Psoas muscle (tissue), 8 donors: ENCODE data around the gene BCL11A. TPM values are rescaled to one million over a fixed set of nuclear protein-coding genes. Genes with fewer than 3 reads are reported as not detected.

Experiments used
- ATAC-seq, 4 donors: fragments of 200-7000 bp; cut with Tn5 transposase; one replicate each; pipeline ENCODE4 v1.9.1; 2020; ENCODE audit warnings: moderate library complexity in 3 of 4, mild to moderate bottlenecking in 2 of 4
- DNase-seq, 2 donors: peaks; one replicate each; pipeline ENCODE4 v3.0.0-alpha.2; 2020
- H3K27ac ChIP-seq: fragments of 200-600 bp; one replicate; pipeline ENCODE4 v1.8.0; 2022
- H3K27me3 ChIP-seq, 3 donors: fragments of 200-600 bp in 1 of 3; one replicate each; pipeline versions ENCODE4 v1.6.1 to v1.8.0; 2013 to 2022; ENCODE audit warnings: low read length in 2 of 3, mild to moderate bottlenecking in 2 of 3, moderate library complexity in 1 of 3; ENCODE audit not compliant: insufficient read depth in 3 of 3
- H3K36me3 ChIP-seq, 2 donors: fragments of 200-600 bp in 1 of 2; one replicate each; pipeline versions ENCODE4 v1.6.1 to v1.8.0; 2013 to 2022; ENCODE audit warnings: low read depth in 1 of 2, mild to moderate bottlenecking in 1 of 2, moderate library complexity in 1 of 2; ENCODE audit not compliant: insufficient read depth in 1 of 2
- H3K4me1 ChIP-seq: fragments of 200-600 bp; one replicate; pipeline ENCODE4 v1.8.0; 2022
- H3K4me3 ChIP-seq: fragments of 200-600 bp; one replicate; pipeline ENCODE4 v1.8.0; 2022; ENCODE audit warnings: mild to moderate bottlenecking
- H3K9me3 ChIP-seq: fragments of 200-600 bp; one replicate; pipeline ENCODE4 v1.8.0; 2022
- CTCF ChIP-seq: fragments of 200-600 bp; IDR thresholded peaks from one replicate; pipeline ENCODE4 v1.8.0; 2022; ENCODE audit warnings: antibody characterized with exemption
- WGBS, 3 donors: extraction: QIAGEN DNeasy Blood & Tissue Kit; methylation state at CpG; one replicate each; pipeline versions ENCODE4 v1.1.6 to v1.1.7; 2013; 5-methylcytosine and 5-hydroxymethylcytosine counted together
- intact Hi-C, 2 donors: fragments of 100-400 bp; cut with DNase I; formaldehyde crosslinking; loops; one replicate each; pipeline versions ENCODE4 v1.11.0 to v1.14.2; 2022
- polyA plus RNA-seq, 3 donors: library from polyadenylated mRNA; stranded (reverse); fragments of 200-250 nt; gene quantifications; one replicate each; pipeline ENCODE4 v1.2.3, GENCODE V29; 2013
- total RNA-seq, 4 donors: library from RNA; stranded (reverse); fragmentation: NEBNext Ultra II Directional in 2 of 4; extraction: Animal tissue kit (Norgen Biotek cat#: 25700) in 2 of 4; gene quantifications; one replicate each; pipeline versions ENCODE4 v1.2.1 to v1.2.4, GENCODE V29; 2021 to 2023
- donor health status: healthy with polysubstance abuse.
- donor health status: DM: no; HTN: no; CAD: no; lungs with moderate emphysema.
- donor health status: Bipolar disorder and iron deficiency.
- donor health status: healthy.
- donor health status: DM: yes; HTN: yes; CAD: no.
- donor health status: DM: no; HTN: no; CAD: no.
- donor health status: DM: no; HTN: no; CAD: no.
- donor health status: DM: yes; HTN: yes; CAD: no.

The BCL11A gene
- total and polyA plus RNA-seq, 7 donors, result 0.01 to 0.66 (median 0.39) TPM; not detected in 1

GRCh38 chr2:60530660-60531281 is 22.7 kb downstream of the BCL11A start:
- TF ChIP-seq CTCF, result no peak
- H3K9me3 ChIP-seq, result no peaks in the 10 kb centered on the region
- ATAC-seq (no peak), DNase-seq (no peak)
- peaks cover 4 to 48% (median 8%) of the 10 kb centered on the region in 3 donors for H3K27me3 ChIP-seq
- H3K4me1 ChIP-seq, result no peaks in the 10 kb centered on the region
- intact Hi-C loops, result no loop called here
- H3K4me3 ChIP-seq, result no peak overlapping the region
- H3K27ac ChIP-seq, result no peak overlapping the region
- no peaks in the 10 kb centered on the region for H3K36me3 ChIP-seq
- 41 to 48% (median 42%) methylated on average over 12 of the region's 12 CpGs for WGBS, 3 donors

GRCh38 chr2:60529785-60530627 is 23.4 kb downstream of the BCL11A start:
- TF ChIP-seq CTCF, result no peak
- Histone ChIP-seq H3K36me3 (no peaks in the 10 kb centered on the region), H3K27me3 (peaks cover 4 to 44% (median 5%) of the 10 kb centered on the region in 3 donors), H3K4me1 (no peaks in the 10 kb centered on the region), H3K27ac (no peak overlapping the region), H3K4me3 (no peak overlapping the region), H3K9me3 (no peaks in the 10 kb centered on the region)
- DNase-seq, result no peak
- WGBS, 3 donors, result 57 to 63% (median 62%) methylated on average over 17 of the region's 17 CpGs
- intact Hi-C loops, result no loop called here
- ATAC-seq, result no peak

- Histone ChIP-seq H3K27ac (no peak overlapping the region), H3K27me3 (peaks cover 2 to 44% (median 4%) of the 10 kb centered on the region in 3 donors), H3K4me3 (no peak overlapping the region), H3K9me3 (no peaks in the 10 kb centered on the region), H3K36me3 (no peaks in the 10 kb centered on the region), H3K4me1 (no peaks in the 10 kb centered on the region)
- TF ChIP-seq CTCF, result no peak
- ATAC-seq (no peak), DNase-seq (no peak)
- intact Hi-C loops, result no loop called here
- 90 to 93% (median 91%) methylated on average over 8 of the region's 8 CpGs for WGBS, 3 donors
Observed at GRCh38 chr2:60529136-60529784, 24.2 kb downstream of the BCL11A start.

- H3K27ac ChIP-seq, result no peak overlapping the region
Observed at GRCh38 chr2:60528281-60529020, 25.0 kb downstream of the BCL11A start.

More at GRCh38 chr2:60528281-60529020, 25.0 kb downstream of the BCL11A start:
- no peak for ATAC-seq
- Histone ChIP-seq H3K27me3 (peaks cover 0 to 38% (median 4%) of the 10 kb centered on the region in 3 donors), H3K9me3 (no peaks in the 10 kb centered on the region), H3K4me3 (no peak overlapping the region), H3K36me3 (no peaks in the 10 kb centered on the region), H3K4me1 (no peaks in the 10 kb centered on the region)
- TF ChIP-seq CTCF, result no peak
- WGBS, 3 donors, result 55 to 63% (median 61%) methylated on average over 9 of the region's 9 CpGs
- intact Hi-C loops, result no loop called here
- DNase-seq, result no peak
